H1 (cell line): Measurements from ENCODE around the gene CLDN9. TPM values are rescaled to one million over a fixed set of nuclear protein-coding genes. Genes with fewer than 3 reads are reported as not detected.

Experiments
- ASH2L ChIP-seq: fragments of 200-600, 300-600 bp; sonication (generic); IDR thresholded peaks from one replicate; pipeline ENCODE4 v1.7.1; 2017; ENCODE audit warnings: low read length
- CTBP2 ChIP-seq: IDR thresholded peaks from 2 replicates; pipeline ENCODE4 v1.7.0; 2011; ENCODE audit warnings: borderline replicate concordance, mild to moderate bottlenecking, moderate library complexity, mixed read lengths, low read length; ENCODE audit not compliant: insufficient read depth, insufficient read length
- EZH2 ChIP-seq: fragments of 200-600 bp; sonication (generic); IDR thresholded peaks from 2 replicates; pipeline ENCODE4 v1.7.1; 2012; ENCODE audit warnings: low read depth, mild to moderate bottlenecking, moderate library complexity, low read length, inconsistent platforms; ENCODE audit not compliant: severe bottlenecking
- FOSL1 ChIP-seq: IDR thresholded peaks from 2 replicates; pipeline ENCODE4 v1.6.1; 2011; ENCODE audit warnings: mild to moderate bottlenecking, low read depth, low read length, moderate library complexity; ENCODE audit not compliant: insufficient read depth
- PHF8 ChIP-seq: fragments of 200-600 bp; sonication (generic); conservative IDR thresholded peaks from 2 replicates; pipeline ENCODE4 v1.7.1; 2012; ENCODE audit warnings: low read depth, mild to moderate bottlenecking, inconsistent platforms, low read length, moderate library complexity
- POLR2A ChIP-seq, 2 experiments: IDR thresholded peaks; 1 replicate in 1 of 2; 2 replicates in 1 of 2; pipeline ENCODE4 v1.6.1; 2011; ENCODE audit warnings: low read depth in 2 of 2, low read length in 2 of 2, mild to moderate bottlenecking in 2 of 2; ENCODE audit errors: control extremely low read depth in 1 of 2
- POLR2AphosphoS5 ChIP-seq: IDR thresholded peaks from 2 replicates; pipeline ENCODE4 v1.6.1; 2011; ENCODE audit warnings: low read depth, low read length
- RAD21 ChIP-seq, 2 experiments: IDR thresholded peaks in 1 of 2; conservative IDR thresholded peaks in 1 of 2; 2 replicates each; pipeline ENCODE4 v1.6.1; 2011; ENCODE audit warnings: low read depth in 2 of 2, low read length in 2 of 2, improper control_type of control experiment in 1 of 2, inconsistent platforms in 1 of 2, mild to moderate bottlenecking in 1 of 2, moderate library complexity in 1 of 2
- RNF2 ChIP-seq: fragments of 200-900, 300-1000 bp; sonication (generic); IDR thresholded peaks from 2 replicates; pipeline ENCODE4 v1.7.1; 2016; ENCODE audit warnings: borderline replicate concordance, low read depth, mild to moderate bottlenecking, antibody characterized with exemption, low read length; ENCODE audit not compliant: poor library complexity, severe bottlenecking; ENCODE audit errors: missing control alignments
- SIN3A ChIP-seq, 2 experiments: IDR thresholded peaks in 1 of 2; conservative IDR thresholded peaks in 1 of 2; 2 replicates each; pipeline ENCODE4 v1.6.1; 2011 to 2012; ENCODE audit warnings: low read length in 2 of 2, improper control_type of control experiment in 1 of 2, low read depth in 1 of 2, mild to moderate bottlenecking in 1 of 2
- SP4 ChIP-seq: IDR thresholded peaks from 2 replicates; pipeline ENCODE4 v1.6.1; 2012; ENCODE audit warnings: low read length, inconsistent platforms
- TBP ChIP-seq: IDR thresholded peaks from 2 replicates; pipeline ENCODE4 v1.6.1; 2011; ENCODE audit warnings: low read depth, low read length, improper control_type of control experiment
- TEAD4 ChIP-seq: IDR thresholded peaks from 2 replicates; pipeline ENCODE4 v1.6.1; 2012; ENCODE audit warnings: low read depth, low read length, inconsistent platforms, mixed read lengths
- YY1 ChIP-seq: IDR thresholded peaks from 2 replicates; pipeline ENCODE4 v1.6.1; 2011; ENCODE audit warnings: low read depth, mild to moderate bottlenecking, low read length
- polyA plus RNA-seq, 7 experiments: library from polyadenylated mRNA; depleted of rRNA in 3 of 7; stranded (reverse) in 5 of 7; unstranded in 2 of 7; fragments of >200 nt in 5 of 7; fragments of 200-250 nt in 2 of 7; gene quantifications; 1 replicate in 5 of 7; 2 replicates in 1 of 7; 4 replicates in 1 of 7; pipeline versions ENCODE4 v1.2.1 to v1.2.3, GENCODE V29; 2011 to 2013; ENCODE audit warnings: missing spikeins in 2 of 7, mixed read lengths in 2 of 7
- total RNA-seq: library from RNA; stranded (reverse); fragmentation: NEBNext Ultra II Directional; extraction: Animal tissue kit (Norgen Biotek cat#: 25700); gene quantifications from 2 replicates; pipeline ENCODE4 v1.2.1, GENCODE V29; 2021
- TF ChIP-seq, protein P1 (sequence below), 3 experiments: IDR thresholded peaks; 1 replicate in 2 of 3; 2 replicates in 1 of 3; pipeline versions ENCODE4 v1.5.1 to v1.6.1; 2011; ENCODE audit warnings: low read length in 3 of 3, mild to moderate bottlenecking in 3 of 3, inconsistent platforms in 2 of 3, low read depth in 1 of 3, moderate library complexity in 1 of 3; ENCODE audit not compliant: insufficient read depth in 1 of 3; ENCODE audit errors: control extremely low read depth in 1 of 3

CLDN9 gene
- total and polyA plus RNA-seq, 2 of the 8 experiments (the other 6 are each of a cell fraction or from before 2014, with no cell fraction given): 0.60 to 0.89 TPM

DNA sequence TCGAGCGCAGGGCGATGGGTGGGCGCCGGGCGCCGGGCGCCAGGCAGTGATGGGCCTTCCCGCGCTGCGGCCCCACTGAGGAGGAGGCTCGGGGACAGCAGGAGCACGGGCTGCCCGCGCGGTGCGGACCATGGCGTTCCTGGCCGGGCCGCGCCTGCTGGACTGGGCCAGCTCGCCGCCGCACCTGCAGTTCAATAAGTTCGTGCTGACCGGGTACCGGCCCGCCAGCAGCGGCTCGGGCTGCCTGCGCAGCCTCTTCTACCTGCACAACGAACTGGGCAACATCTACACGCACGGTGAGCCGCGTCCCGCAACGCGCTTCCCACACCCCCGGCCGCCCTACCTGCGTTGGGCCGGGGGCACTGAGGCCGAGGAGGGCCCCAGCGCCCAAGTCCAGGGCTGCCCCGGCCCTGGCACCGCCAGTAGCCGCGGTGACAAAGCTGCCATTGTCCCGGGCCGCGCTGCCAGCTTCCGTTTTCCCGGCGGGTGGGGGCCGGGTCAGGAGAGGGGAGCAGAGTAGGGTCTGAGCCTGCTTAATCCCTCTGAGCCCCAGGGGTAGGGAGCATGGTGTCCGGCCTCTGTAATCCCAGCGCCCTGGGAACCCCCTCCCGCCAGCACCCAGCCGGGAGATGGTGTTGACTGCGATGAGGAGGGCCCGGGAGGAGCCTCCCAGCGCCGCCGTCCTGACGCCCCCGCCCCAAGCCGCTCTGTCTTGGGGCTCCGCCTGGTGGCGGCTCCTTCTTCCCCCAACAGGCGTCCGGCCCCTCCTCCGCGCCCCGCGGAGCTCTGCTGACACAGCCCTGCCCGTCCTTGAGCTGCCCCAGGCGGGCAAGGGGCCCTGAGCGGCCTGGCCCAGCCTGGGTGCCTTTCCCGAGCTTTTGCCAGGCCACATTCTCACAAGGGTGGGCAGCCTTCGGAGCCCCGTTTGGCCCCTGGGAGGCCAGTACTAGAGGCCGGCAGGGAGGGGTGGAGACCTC is 42.9 kb upstream of the CLDN9 start (continued):
- TF ChIP-seq TEAD4 (no peak), TBP (0 out of 2 replicates have a peak, but pooled peaks have one; percentile 24), RNF2 (peak; percentile 21), EZH2 (peak; percentile 35), POLR2AphosphoS5 (peak; percentile 18; the same call in 1 of the 2 replicates), YY1 (no peak), SP4 (no peak), POLR2A (IDR thresholded peaks at IDR 0.05; ENCODE audit: control extremely low read depth in 1 of 2, low read depth in 2 of 2, low read length in 2 of 2) (peak in 1 of 2 experiments; percentile 44; a peak in 1 of 3 replicates), FOSL1 (0 out of 2 replicates have a peak, but pooled peaks have one; percentile 19), PHF8 (0 out of 2 replicates have a peak, but pooled peaks have one; percentile 7), RAD21 (IDR thresholded peaks at IDR 0.05 in 1 of 2, conservative IDR thresholded peaks at IDR 0.05 in 1 of 2; ENCODE audit: low read depth in 2 of 2, low read length in 2 of 2) (peak; percentile 28 to 43; a peak in 2 of 4 replicates), CTBP2 (peak; percentile 37), SIN3A (conservative IDR thresholded peaks at IDR 0.05 in 1 of 2, IDR thresholded peaks at IDR 0.05 in 1 of 2; ENCODE audit: low read depth in 1 of 2, low read length in 2 of 2) (peak; percentile 75 to 80; a peak in 2 of 4 replicates), ASH2L (peak; percentile 15)
- TF ChIP-seq, protein P1, sequence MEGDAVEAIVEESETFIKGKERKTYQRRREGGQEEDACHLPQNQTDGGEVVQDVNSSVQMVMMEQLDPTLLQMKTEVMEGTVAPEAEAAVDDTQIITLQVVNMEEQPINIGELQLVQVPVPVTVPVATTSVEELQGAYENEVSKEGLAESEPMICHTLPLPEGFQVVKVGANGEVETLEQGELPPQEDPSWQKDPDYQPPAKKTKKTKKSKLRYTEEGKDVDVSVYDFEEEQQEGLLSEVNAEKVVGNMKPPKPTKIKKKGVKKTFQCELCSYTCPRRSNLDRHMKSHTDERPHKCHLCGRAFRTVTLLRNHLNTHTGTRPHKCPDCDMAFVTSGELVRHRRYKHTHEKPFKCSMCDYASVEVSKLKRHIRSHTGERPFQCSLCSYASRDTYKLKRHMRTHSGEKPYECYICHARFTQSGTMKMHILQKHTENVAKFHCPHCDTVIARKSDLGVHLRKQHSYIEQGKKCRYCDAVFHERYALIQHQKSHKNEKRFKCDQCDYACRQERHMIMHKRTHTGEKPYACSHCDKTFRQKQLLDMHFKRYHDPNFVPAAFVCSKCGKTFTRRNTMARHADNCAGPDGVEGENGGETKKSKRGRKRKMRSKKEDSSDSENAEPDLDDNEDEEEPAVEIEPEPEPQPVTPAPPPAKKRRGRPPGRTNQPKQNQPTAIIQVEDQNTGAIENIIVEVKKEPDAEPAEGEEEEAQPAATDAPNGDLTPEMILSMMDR (IDR thresholded peaks at IDR 0.05; ENCODE audit: control extremely low read depth in 1 of 3, insufficient read depth in 1 of 3, low read depth in 1 of 3, low read length in 3 of 3): peak in 2 of 3 experiments; percentile 61 to 69; a peak in 3 of 4 replicates
- TF ChIP-seq, all 59 proteins: peak for 17
